Common myeloid progenitor, CD34-positive (primary cell): Measurements from ENCODE around the gene C19orf44.
"Not testable (repeated sequence)": the region's sequence is repeated elsewhere in the genome, so short reads cannot be mapped to it uniquely, and the experiment has no call there.

ENCODE experiments used
- CTCF ChIA-PET: fragments of 350-600 bp; sonication (Branson Sonifier 250); formaldehyde crosslinking; loops from one replicate; lab custom pipeline; 2021; ENCODE audit warnings: antibody characterized with exemption; lab: Charles Lee
- POLR2A ChIA-PET: fragments of 350-600 bp; sonication (Branson Sonifier 250); formaldehyde crosslinking; loops from one replicate; lab custom pipeline; 2021; ENCODE audit warnings: antibody characterized with exemption; lab: Charles Lee
- DNase-seq, 3 donors: peaks; one replicate each; pipeline versions ENCODE4 v3.0.0 to v3.0.0-alpha.2; 2013
- H3K27ac ChIP-seq, 2 experiments: 1 replicate in 1 of 2; 2 replicates in 1 of 2; pipeline ENCODE4 v1.7.0; 2013; ENCODE audit warnings: inconsistent platforms in 2 of 2, low read length in 2 of 2, mild to moderate bottlenecking in 2 of 2, low read depth in 1 of 2, moderate library complexity in 1 of 2; ENCODE audit not compliant: severe bottlenecking in 2 of 2, insufficient read depth in 1 of 2, poor library complexity in 1 of 2
- H3K27me3 ChIP-seq, 5 experiments: replicated peaks in 2 of 5; 1 replicate in 3 of 5; 2 replicates in 2 of 5; pipeline versions ENCODE4 v1.6.1 to v1.7.0; 2013; ENCODE audit warnings: low read length in 4 of 5, mild to moderate bottlenecking in 2 of 5, moderate library complexity in 2 of 5, inconsistent platforms in 1 of 5; ENCODE audit not compliant: insufficient read depth in 5 of 5, control insufficient read depth in 4 of 5
- H3K36me3 ChIP-seq, 4 experiments: 1 replicate in 2 of 4; 2 replicates in 2 of 4; pipeline versions ENCODE4 v1.6.1 to v1.7.0; 2013; ENCODE audit warnings: low read length in 3 of 4, control low read depth in 1 of 4, mild to moderate bottlenecking in 1 of 4; ENCODE audit not compliant: control insufficient read depth in 4 of 4, insufficient read depth in 4 of 4
- H3K4me1 ChIP-seq, 4 experiments: 1 replicate in 3 of 4; 2 replicates in 1 of 4; pipeline versions ENCODE4 v1.6.1 to v1.7.1; 2013; ENCODE audit warnings: low read length in 3 of 4, mild to moderate bottlenecking in 3 of 4, control low read depth in 1 of 4, inconsistent platforms in 1 of 4, moderate library complexity in 1 of 4; ENCODE audit not compliant: control insufficient read depth in 4 of 4, insufficient read depth in 4 of 4; ENCODE audit errors: control extremely low read depth in 1 of 4
- H3K4me3 ChIP-seq, 7 experiments: 1 replicate in 4 of 7; 2 replicates in 3 of 7; pipeline versions ENCODE4 v1.5.1 to v1.7.0; 2013; ENCODE audit warnings: mild to moderate bottlenecking in 7 of 7, low read length in 6 of 7, moderate library complexity in 6 of 7, inconsistent platforms in 2 of 7, low read depth in 2 of 7, control low read depth in 1 of 7; ENCODE audit not compliant: insufficient read depth in 4 of 7, control insufficient read depth in 1 of 7; ENCODE audit errors: extremely low read depth in 1 of 7
- H3K9me3 ChIP-seq, 5 experiments: 1 replicate in 4 of 5; 2 replicates in 1 of 5; pipeline versions ENCODE4 v1.6.1 to v1.7.1; 2013; ENCODE audit warnings: low read length in 4 of 5, mild to moderate bottlenecking in 2 of 5, inconsistent platforms in 1 of 5, low read depth in 1 of 5, moderate library complexity in 1 of 5; ENCODE audit not compliant: control insufficient read depth in 4 of 5, insufficient read depth in 2 of 5; ENCODE audit errors: control extremely low read depth in 1 of 5
- WGBS: methylation state at CpG from one replicate; pipeline ENCODE4 v1.1.5; 2013; ENCODE audit not compliant: insufficient coverage; 5-methylcytosine and 5-hydroxymethylcytosine counted together

The C19orf44 gene

DNA sequence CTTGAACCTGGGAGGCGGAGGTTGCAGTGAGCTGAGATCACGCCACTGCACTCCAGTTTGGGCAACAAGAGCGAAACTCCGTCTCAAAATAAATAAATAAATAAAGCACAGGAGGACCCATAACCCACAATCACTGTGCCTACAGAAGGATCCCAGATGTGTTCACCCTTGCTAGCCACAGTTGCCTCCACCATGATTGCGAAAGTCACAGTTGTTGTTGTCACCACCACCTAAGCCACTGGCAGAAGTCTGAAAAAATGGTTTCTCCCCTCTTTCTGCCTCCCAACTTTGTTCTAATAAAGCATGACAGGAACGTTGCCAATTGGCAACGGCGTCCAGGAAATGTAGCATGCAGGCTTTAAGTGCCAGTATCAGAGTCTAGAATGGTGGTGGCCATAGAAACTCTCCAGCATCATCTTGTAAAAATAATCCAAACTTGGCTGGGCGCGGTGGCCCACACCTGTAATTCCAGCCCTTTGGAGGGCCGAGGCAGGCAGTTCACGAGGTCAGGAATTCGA lies 22.3 kb upstream of the C19orf44 start:
- ChIA-PET POLR2A (no interaction called here), CTCF (interaction anchor here (1.1 to 1.7 kb wide), 2 partner anchors 22 to 33 kb away, joined by 3 read pairs; partner anchors contain the start of genes C19orf44 and CALR3)
- Histone ChIP-seq H3K36me3 (peaks cover 0 to 3% (median 1%) of the 10 kb centered on the region in 4 experiments), H3K4me1 (peaks cover 7 to 27% (median 20%) of the 10 kb centered on the region in 4 experiments), H3K27ac (no peak overlapping the region), H3K4me3 (no peak overlapping the region), H3K27me3 (no peaks in the 10 kb centered on the region), H3K9me3 (no peaks in the 10 kb centered on the region)
- no peak for DNase-seq
- 87% methylated on average over 3 of the region's 13 CpGs for WGBS

DNA sequence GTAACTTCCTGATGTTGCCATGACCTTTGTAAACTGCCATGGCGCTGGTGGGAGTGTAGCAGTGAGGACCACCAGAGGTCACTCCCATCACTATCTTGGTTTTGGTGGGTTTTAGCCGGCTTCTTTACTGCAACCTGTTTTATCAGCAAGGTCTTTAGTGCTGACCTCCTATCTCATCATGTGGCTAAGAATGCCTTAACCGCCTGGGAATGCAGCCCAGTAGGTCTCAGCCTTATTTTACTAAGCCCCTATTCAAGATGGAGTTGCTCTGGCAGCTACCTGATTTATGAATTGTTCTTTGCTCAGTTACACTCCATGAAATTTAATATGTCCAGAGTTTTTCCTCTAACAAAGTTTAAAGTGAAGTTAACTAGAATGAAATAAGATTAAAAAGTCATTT lies 19.8 kb upstream of the C19orf44 start:
- POLR2A ChIA-PET = no interaction called here
- WGBS = 91% methylated on average over 3 of the region's 3 CpGs
- Histone ChIP-seq H3K4me3 (no peak overlapping the region), H3K9me3 (no peaks in the 10 kb centered on the region), H3K4me1 (peaks cover 0 to 6% (median 4%) of the 10 kb centered on the region in 4 experiments), H3K27ac (no peak overlapping the region), H3K27me3 (no peaks in the 10 kb centered on the region), H3K36me3 (no peaks in the 10 kb centered on the region)
- DNase-seq = no peak
- CTCF ChIA-PET = interaction anchor here (0.6 to 1.4 kb wide), 3 partner anchors 9 to 89 kb away, joined by 3 to 4 read pairs (median 3); no protein-coding TSS in a partner anchor

DNA sequence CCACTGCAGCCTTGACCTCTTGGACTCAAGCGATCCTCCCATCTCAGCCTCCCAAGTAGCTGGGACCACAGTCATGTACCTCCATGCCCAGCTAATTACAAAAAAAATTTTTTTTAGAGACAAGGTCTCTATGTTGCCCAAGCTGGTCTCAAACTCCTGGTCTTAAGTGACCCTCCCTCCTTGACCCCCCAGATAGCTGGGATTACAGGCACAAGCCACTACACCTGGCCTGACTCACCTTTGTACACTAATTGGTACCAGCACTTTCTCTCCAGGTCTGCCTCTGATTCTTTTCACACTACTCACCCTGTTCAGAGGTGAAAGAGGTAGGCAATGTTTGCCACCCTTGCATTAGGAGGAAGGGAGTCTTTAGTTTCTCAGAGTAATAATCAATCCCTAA lies 18.9 kb upstream of the C19orf44 start:
- whole genome bisulfite sequencing = 100% methylated on average over 1 of the region's 1 CpG
- peaks cover 0 to 2% (median 1%) of the 10 kb centered on the region in 4 experiments for H3K4me1 ChIP-seq
- no peak overlapping the region for H3K27ac ChIP-seq
- H3K27me3 ChIP-seq = no peaks in the 10 kb centered on the region
- no peaks in the 10 kb centered on the region for H3K9me3 ChIP-seq
- no peak overlapping the region for H3K4me3 ChIP-seq
- H3K36me3 ChIP-seq = no peaks in the 10 kb centered on the region
- POLR2A ChIA-PET = no interaction called here
- no peak for DNase-seq
- CTCF ChIA-PET = interaction anchor here (0.6 to 1.4 kb wide), 4 partner anchors 8 to 264 kb away, joined by 3 to 4 read pairs (median 3); no protein-coding TSS in a partner anchor

DNA sequence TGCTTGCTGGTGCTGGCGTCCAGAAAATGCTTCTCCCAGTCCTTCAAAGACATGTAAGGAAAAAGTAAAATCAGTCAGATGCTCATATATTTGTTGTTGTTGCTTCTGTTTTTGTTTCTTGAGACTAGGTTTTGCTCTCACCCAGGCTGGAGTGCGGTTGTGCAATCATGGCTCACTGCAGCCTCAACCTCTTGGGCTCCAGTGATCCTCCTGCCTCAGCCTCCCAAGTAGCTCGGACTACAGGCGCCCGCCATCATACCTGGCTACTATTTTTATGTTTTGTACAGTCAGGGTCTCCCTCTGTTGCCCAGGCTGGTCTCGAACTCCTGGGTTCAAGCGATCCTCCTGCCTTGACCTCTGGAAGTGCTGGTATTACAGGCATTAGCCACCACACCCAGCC lies 13.4 kb upstream of the C19orf44 start:
- H3K9me3 ChIP-seq = no peaks in the 10 kb centered on the region
- H3K4me1 ChIP-seq = no peaks in the 10 kb centered on the region
- no peak overlapping the region for H3K4me3 ChIP-seq
- H3K36me3 ChIP-seq = no peaks in the 10 kb centered on the region
- no peak for DNase-seq
- H3K27ac ChIP-seq = no peak overlapping the region
- 93% methylated on average over 7 of the region's 7 CpGs for WGBS
- H3K27me3 ChIP-seq = no peaks in the 10 kb centered on the region
- ChIA-PET CTCF (interaction anchor here (1.0 kb wide), 1 partner anchor 46 kb away, joined by 3 read pairs; no protein-coding TSS in a partner anchor), POLR2A (no interaction called here)

DNA sequence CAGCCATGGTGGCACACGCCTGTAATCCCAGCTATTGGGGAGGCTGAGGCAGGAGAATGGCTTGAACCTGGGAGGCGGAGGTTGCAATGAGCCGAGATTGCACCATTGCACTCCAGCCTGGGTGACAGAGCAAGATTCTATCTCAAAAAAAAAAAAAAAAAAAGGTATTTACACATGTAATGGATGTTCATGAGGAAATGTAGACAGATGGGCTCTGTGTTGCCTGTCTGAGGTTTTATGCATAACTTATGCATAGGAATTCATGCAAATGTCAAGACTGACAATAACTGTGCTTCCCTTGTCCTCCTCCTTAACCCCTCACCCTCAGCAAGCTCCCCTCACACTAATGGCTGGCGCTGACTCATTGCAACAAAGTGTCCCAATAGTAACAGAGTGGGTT lies 9.7 kb upstream of the C19orf44 start:
- WGBS = no CpG with 5 or more reads among the region's 4 CpGs
- CTCF ChIA-PET = interaction anchor here (0.6 to 1.2 kb wide), 3 partner anchors 9 to 889 kb away, joined by 3 to 4 read pairs (median 3); no protein-coding TSS in a partner anchor
- H3K9me3 ChIP-seq = not testable (repeated sequence)

DNA sequence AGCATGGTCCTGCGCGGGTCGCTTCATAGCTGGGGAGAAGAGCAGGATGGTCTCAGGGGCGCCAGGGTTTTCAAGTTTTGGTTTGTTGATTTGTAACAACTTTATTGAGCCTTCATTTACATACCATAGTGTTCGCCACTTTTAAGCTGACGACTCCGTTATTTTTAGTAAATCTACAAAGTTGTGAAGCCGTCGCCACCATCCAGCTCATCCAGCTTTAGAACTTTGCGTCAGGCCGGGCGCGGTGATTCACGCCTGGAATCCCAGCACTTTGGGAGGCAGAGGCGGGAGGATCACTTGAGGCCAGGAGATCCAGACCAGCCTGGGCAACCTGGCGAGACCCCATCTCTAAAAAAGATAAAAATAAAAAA lies 404 bp downstream of the C19orf44 start:
- H3K4me3 ChIP-seq = peak overlapping the region; percentile 38 to 94 (median 81)
- no peaks in the 10 kb centered on the region for H3K9me3 ChIP-seq
- ChIA-PET CTCF (interaction anchor here (1.1 to 1.5 kb wide), 4 partner anchors 15 to 79 kb away, joined by 3 to 4 read pairs (median 3); no protein-coding TSS in a partner anchor), POLR2A (no interaction called here)
- 43% methylated on average over 10 of the region's 16 CpGs for WGBS
- peak overlapping the region; percentile 46 to 80 for H3K27ac ChIP-seq
- H3K27me3 ChIP-seq = no peaks in the 10 kb centered on the region
- DNase-seq = peak in 1 of 3 donors; percentile 19
- peaks cover 0 to 13% (median 10%) of the 10 kb centered on the region in 4 experiments for H3K4me1 ChIP-seq
- H3K36me3 ChIP-seq = peaks cover 0 to 6% (median 5%) of the 10 kb centered on the region in 4 experiments

More for the DNA sequence above, 9.7 kb upstream of the C19orf44 start:
- not testable (repeated sequence) for H3K27ac ChIP-seq, H3K36me3 ChIP-seq, H3K27me3 ChIP-seq, H3K4me1 ChIP-seq, H3K4me3 ChIP-seq
- POLR2A ChIA-PET = interaction anchor here (0.7 kb wide), 1 partner anchor 790 kb away, joined by 7 read pairs; no protein-coding TSS in a partner anchor
- DNase-seq = peak in 2 of 3 donors; percentile 25 to 35

DNA sequence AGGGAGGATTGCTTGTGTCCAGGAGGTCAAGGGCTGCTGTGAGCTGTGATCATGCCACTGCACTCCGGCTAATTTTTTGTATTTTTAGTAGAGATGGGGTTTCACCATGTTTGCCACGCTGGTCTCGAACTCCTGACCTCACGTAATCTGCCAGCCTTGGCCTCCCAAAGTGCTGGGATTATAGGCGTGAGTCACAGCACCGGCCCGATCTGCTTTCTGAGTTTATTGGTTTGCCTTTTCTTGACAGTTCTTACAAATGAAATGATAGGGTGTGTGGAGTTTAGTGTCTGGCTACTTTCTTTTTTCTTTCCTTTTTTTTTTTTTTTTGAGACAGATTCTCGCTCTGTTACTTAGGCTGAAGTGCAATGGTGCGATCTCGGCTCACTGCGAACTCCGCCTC lies 848 bp downstream of the C19orf44 start:
- DNase-seq = no peak
- ChIA-PET CTCF (interaction anchor here (1.3 to 1.5 kb wide), 3 partner anchors 14 to 80 kb away, joined by 3 to 4 read pairs (median 3); no protein-coding TSS in a partner anchor), POLR2A (no interaction called here)
- H3K36me3 ChIP-seq = peaks cover 0 to 6% (median 5%) of the 10 kb centered on the region in 4 experiments
- 98% methylated on average over 9 of the region's 12 CpGs for WGBS
- H3K27me3 ChIP-seq = no peaks in the 10 kb centered on the region
- H3K27ac ChIP-seq = no peak overlapping the region
- H3K9me3 ChIP-seq = no peaks in the 10 kb centered on the region
- H3K4me3 ChIP-seq = peak overlapping the region in 5 of 7 experiments; percentile 78 to 94 (median 90)
- H3K4me1 ChIP-seq = peaks cover 0 to 13% (median 10%) of the 10 kb centered on the region in 4 experiments
